Astrocyte of the cerebellum (primary cell): ENCODE results near the gene SRSF7.

Experiments used
- DNase-seq: peaks from one replicate; pipeline ENCODE4 v3.0.0-alpha.2; 2011; ENCODE audit warnings: low read depth
- H3K4me3 ChIP-seq: 2 replicates; pipeline ENCODE4 v1.5.1; 2011; ENCODE audit warnings: mild to moderate bottlenecking, low read depth, low read length, moderate library complexity
- in situ Hi-C: cut with HindIII; loops from 2 replicates; pipeline ENCODE4 v1.10.0; 2017; ENCODE audit warnings: low sequenced_read_pairs
- TF ChIP-seq, protein P1 (sequence below): IDR thresholded peaks from 2 replicates; pipeline ENCODE4 v1.5.1; 2012; ENCODE audit warnings: low read length, low read depth, moderate library complexity, mild to moderate bottlenecking; ENCODE audit errors: missing control alignments

Gene SRSF7

DNA sequence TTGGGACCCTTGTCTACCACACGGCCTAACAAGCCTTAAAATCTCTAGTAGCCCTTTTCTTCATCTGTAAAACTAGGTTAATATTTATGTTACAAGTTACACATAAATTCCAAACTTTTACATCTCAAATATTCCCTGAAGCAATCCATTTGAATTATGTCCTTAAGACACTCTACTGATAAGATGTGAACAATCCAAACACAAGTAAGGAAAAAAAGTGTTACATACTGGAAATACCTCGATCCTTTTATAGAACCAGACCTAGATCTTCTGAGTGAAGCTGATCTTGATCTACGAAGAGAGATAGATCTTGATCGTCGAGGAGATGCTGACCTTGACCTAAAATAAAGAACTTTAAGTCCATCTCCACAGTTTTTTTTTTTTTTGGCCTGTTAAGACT, 3.3 kb downstream of the SRSF7 start:
- in situ Hi-C loops, result loop anchor here (25.0 kb wide), 2 partner anchors 436 to 686 kb away; no protein-coding TSS in a partner anchor
- DNase-seq, result no peak
- H3K4me3 ChIP-seq, result no peak overlapping the region
- TF ChIP-seq, protein P1, sequence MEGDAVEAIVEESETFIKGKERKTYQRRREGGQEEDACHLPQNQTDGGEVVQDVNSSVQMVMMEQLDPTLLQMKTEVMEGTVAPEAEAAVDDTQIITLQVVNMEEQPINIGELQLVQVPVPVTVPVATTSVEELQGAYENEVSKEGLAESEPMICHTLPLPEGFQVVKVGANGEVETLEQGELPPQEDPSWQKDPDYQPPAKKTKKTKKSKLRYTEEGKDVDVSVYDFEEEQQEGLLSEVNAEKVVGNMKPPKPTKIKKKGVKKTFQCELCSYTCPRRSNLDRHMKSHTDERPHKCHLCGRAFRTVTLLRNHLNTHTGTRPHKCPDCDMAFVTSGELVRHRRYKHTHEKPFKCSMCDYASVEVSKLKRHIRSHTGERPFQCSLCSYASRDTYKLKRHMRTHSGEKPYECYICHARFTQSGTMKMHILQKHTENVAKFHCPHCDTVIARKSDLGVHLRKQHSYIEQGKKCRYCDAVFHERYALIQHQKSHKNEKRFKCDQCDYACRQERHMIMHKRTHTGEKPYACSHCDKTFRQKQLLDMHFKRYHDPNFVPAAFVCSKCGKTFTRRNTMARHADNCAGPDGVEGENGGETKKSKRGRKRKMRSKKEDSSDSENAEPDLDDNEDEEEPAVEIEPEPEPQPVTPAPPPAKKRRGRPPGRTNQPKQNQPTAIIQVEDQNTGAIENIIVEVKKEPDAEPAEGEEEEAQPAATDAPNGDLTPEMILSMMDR, result no peak

DNA sequence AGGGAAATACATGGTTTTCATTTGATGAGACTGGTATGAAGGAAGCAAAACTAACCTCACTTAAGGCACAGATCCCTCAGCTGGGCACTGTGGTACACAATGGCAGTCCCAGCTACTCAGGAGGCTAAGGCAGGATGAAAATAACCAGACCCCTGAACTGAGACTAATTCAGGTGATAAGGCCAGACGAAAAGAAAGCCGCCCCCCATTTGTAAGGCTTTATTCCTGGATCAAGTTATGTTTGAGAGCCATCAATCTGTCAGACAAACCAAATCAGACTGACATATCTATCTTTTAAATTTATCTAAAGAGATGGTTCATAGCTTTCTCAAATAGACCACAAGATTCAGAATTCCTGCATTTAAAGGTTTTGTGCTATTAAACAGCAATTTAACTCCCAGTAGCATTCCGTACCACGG, 4.1 kb downstream of the SRSF7 start:
- no peak for DNase-seq
- no peak overlapping the region for H3K4me3 ChIP-seq
- TF ChIP-seq, protein P1, result no peak
- in situ Hi-C loops, result loop anchor here (25.0 kb wide), 2 partner anchors 435 to 685 kb away; no protein-coding TSS in a partner anchor

DNA sequence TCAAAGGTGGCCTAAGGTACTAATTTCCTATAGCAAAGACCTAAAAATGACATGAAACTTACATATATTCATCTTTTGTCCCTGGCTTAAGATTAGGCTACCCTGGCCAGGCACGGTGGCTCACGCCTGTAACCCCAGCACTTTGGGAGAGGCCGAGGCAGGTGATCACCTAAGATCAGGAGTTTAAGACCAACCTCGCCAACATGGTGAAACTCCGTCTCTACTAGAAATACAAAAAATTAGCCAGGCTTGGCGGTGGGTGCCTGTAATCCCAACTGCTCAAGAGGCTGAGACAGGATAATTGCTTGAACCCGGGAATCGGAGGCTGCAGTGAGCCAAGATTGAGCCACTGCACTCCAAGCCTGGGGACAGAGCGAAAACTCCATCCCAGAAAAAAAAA, 5.9 kb downstream of the SRSF7 start:
- no peak overlapping the region for H3K4me3 ChIP-seq
- in situ Hi-C loops, result loop anchor here (25.0 kb wide), 2 partner anchors 433 to 683 kb away; no protein-coding TSS in a partner anchor
- TF ChIP-seq, protein P1, result no peak
- DNase-seq, result no peak

DNA sequence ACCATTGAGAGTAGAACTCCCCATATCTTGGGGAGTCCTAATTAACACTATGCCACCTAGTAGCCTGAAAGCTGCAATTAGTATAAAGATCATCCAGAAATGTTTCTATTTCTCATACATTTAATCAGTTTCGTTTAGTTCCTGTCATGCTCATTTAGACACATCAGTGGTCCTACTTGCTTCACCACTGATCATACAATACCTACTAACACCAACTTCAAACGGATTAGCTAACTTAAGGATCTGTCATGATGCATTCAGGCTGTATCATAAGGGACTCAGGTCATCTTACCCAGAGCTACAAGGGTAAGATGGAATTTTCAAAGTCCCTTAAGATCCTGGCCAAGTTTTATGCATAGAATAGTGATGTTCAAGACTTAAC, 6.8 kb downstream of the SRSF7 start:
- no peak for DNase-seq
- no peak overlapping the region for H3K4me3 ChIP-seq
- TF ChIP-seq, protein P1, result no peak
- in situ Hi-C loops, result loop anchor here (5.0 to 25.0 kb wide), 3 partner anchors 172 to 682 kb away; no protein-coding TSS in a partner anchor

DNA sequence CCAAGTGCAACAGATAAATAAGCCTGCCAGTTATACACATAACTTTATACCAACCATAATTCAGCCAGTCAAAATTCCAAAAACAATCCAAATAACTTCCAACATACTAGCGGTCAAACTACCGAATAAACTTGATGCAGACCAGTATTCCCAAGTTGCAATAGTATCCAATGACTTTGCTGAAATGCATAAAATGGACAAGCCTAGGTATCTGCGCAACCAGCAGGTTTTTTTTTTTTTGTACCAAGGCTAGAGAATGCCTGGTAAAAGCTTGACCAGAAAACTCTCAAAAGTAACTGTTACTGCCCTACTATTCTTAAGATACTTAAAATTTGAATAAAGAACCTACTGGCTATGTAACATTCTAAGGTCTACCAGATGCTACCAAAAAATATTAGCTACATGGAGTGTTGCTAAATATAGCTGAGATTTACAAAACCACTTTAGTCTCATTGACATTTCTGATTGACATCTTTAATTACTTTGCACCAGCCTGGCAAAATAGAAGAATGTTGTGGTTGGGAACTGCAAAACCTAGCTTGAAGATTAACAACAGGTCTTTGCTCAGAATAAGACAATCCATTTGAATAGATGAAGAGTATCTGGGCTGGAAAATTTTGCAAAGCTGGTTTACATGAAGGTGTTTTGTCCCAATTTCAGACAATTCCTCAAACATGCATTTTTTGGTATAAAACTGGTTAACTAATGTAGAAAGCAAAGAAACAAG, 7.3 kb downstream of the SRSF7 start:
- DNase-seq, result no peak
- in situ Hi-C loops, result loop anchor here (5.0 to 25.0 kb wide), 3 partner anchors 172 to 682 kb away; no protein-coding TSS in a partner anchor
- TF ChIP-seq, protein P1, result no peak
- no peak overlapping the region for H3K4me3 ChIP-seq

DNA sequence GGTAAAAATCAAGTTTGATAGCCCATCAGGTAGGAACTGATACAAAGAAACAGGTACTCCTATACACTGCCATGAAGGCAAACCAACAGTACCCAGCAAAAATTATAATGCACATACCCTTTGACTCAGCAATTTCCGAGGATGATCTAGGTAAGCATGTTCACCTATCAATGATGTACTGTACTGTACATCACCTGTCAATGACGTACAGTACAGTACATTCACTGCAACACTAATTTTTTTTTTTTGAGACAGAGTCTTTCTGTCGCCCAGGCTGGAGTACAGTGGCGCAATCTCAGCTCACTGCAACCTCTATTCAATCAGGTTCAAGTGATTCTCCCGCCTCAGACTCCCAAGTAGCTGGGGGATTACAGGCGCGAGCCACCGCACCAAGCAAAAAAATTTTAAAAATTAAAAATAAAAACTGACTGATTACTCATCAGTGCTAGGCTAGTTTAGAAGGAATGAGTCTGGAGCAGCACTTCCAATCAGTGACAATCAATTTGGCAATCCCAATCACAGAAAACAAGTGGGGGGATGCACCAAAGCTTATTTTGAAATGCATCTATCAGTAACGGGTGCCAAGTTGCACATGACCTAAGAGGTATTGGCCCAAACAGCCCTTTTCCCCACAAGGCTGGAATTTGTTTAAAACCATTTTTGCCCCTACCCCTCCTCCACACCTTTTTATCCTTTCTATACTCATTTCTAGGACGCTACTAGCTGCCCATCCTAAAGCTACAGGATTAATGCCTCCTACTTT, 8.2 kb downstream of the SRSF7 start:
- in situ Hi-C loops, result loop anchor here (5.0 to 25.0 kb wide), 3 partner anchors 171 to 681 kb away; no protein-coding TSS in a partner anchor
- no peak for DNase-seq

More for the DNA sequence above, 8.2 kb downstream of the SRSF7 start:
- H3K4me3 ChIP-seq, result no peak overlapping the region
- TF ChIP-seq, protein P1, result no peak
